CD4-positive, alpha-beta T cell treated with Interleukin-15 for 1 hour (primary cell): ENCODE results near the gene AGPAT1.
"Not testable (repeated sequence)": the region's sequence is repeated elsewhere in the genome, so short reads cannot be mapped to it uniquely, and the experiment has no call there.

Source experiments
- DNase-seq: peaks from one replicate; pipeline ENCODE4 v3.0.0-alpha.2; 2020

AGPAT1 gene

GRCh38 chr6:32175711-32176475, at the start of gene AGPAT1:
AGPAT1 (minus strand) TSS chr6:32176084; CDS start chr6:32171496, 4,588 bp downstream.
- DNase-seq = peak; percentile 96

- no peak for DNase-seq
Observed at GRCh38 chr6:32224696-32225095, 48.8 kb upstream of the AGPAT1 start.

- no peak for DNase-seq
Observed at GRCh38 chr6:32223258-32224235, 47.7 kb upstream of the AGPAT1 start, which contains the start of gene NOTCH4. NOTCH4 (minus strand) TSS chr6:32224067; CDS start chr6:32223928, 139 bp downstream.

- DNase-seq = no peak
Observed at GRCh38 chr6:32222333-32223230, 46.7 kb upstream of the AGPAT1 start.

- DNase-seq = no peak
Observed at GRCh38 chr6:32220021-32220420, 44.1 kb upstream of the AGPAT1 start.

- no peak for DNase-seq
Observed at GRCh38 chr6:32218167-32218566, 42.3 kb upstream of the AGPAT1 start.

- DNase-seq = no peak
Observed at GRCh38 chr6:32216998-32217397, 41.1 kb upstream of the AGPAT1 start.

- DNase-seq = no peak
Observed at GRCh38 chr6:32216285-32216684, 40.4 kb upstream of the AGPAT1 start.

GRCh38 chr6:32215617-32216016, 39.7 kb upstream of the AGPAT1 start:
- DNase-seq = no peak

GRCh38 chr6:32214126-32214525, 38.2 kb upstream of the AGPAT1 start:
- no peak for DNase-seq

- DNase-seq = no peak
Observed at GRCh38 chr6:32213649-32214048, 37.8 kb upstream of the AGPAT1 start.

GRCh38 chr6:32212076-32212760, 36.3 kb upstream of the AGPAT1 start:
- DNase-seq = no peak

- DNase-seq = not testable (repeated sequence)
Observed at GRCh38 chr6:32211432-32211831, 35.5 kb upstream of the AGPAT1 start.

GRCh38 chr6:32210191-32210601, 34.3 kb upstream of the AGPAT1 start:
- no peak for DNase-seq

GRCh38 chr6:32208996-32209395, 33.1 kb upstream of the AGPAT1 start:
- no peak for DNase-seq

GRCh38 chr6:32204268-32204715, 28.4 kb upstream of the AGPAT1 start:
- no peak for DNase-seq

- no peak for DNase-seq
Observed at GRCh38 chr6:32203426-32204267, 27.8 kb upstream of the AGPAT1 start.

GRCh38 chr6:32202186-32202585, 26.3 kb upstream of the AGPAT1 start:
- DNase-seq = no peak

GRCh38 chr6:32200711-32201475, 25.0 kb upstream of the AGPAT1 start:
- no peak for DNase-seq

GRCh38 chr6:32198866-32199265, 23.0 kb upstream of the AGPAT1 start:
- no peak for DNase-seq
